Activated CD4-positive, alpha-beta T cell treated with anti-CD3 and anti-CD28 coated beads, Interleukin-2, amount 10 ng/mL, durations not matched to agents 24 days and 14 days (primary cell): ENCODE results near the gene MUCL3. TPM values are rescaled to one million over a fixed set of nuclear protein-coding genes. Genes with fewer than 3 reads are reported as not detected.
"Not testable (repeated sequence)": the region's sequence is repeated elsewhere in the genome, so short reads cannot be mapped to it uniquely, and the experiment has no call there.

ENCODE experiments used
- DNase-seq: peaks from one replicate; pipeline ENCODE4 v3.0.0; 2022
- H3K27ac Mint-ChIP-seq: one replicate; pipeline ENCODE4 v1.8.0; 2022; ENCODE audit warnings: mild to moderate bottlenecking, mixed read lengths
- H3K27me3 Mint-ChIP-seq: one replicate; pipeline ENCODE4 v1.8.0; 2022; ENCODE audit warnings: mixed read lengths
- H3K36me3 Mint-ChIP-seq: one replicate; pipeline ENCODE4 v1.8.0; 2022; ENCODE audit warnings: low read depth, mild to moderate bottlenecking, mixed read lengths
- H3K4me1 Mint-ChIP-seq: one replicate; pipeline ENCODE4 v1.8.0; 2021; ENCODE audit warnings: mixed read lengths
- H3K4me3 Mint-ChIP-seq: one replicate; pipeline ENCODE4 v1.8.0; 2022; ENCODE audit warnings: mild to moderate bottlenecking, moderate library complexity, mixed read lengths
- H3K9me3 Mint-ChIP-seq: one replicate; pipeline ENCODE4 v1.8.0; 2021; ENCODE audit warnings: mixed read lengths
- intact Hi-C: fragments of 100-400 bp; cut with micrococcal nuclease; formaldehyde crosslinking; loops from one replicate; pipeline ENCODE4 v1.15.1; 2023
- total RNA-seq: library from RNA; stranded (reverse); gene quantifications from 2 replicates; pipeline ENCODE4 v1.2.3, GENCODE V29; 2022

Gene MUCL3
- total RNA-seq, 1 donor from 2014 or later: not detected

- peaks cover 6% of the 10 kb centered on the region for H3K4me1 Mint-ChIP-seq
- no peaks in the 10 kb centered on the region for H3K27me3 Mint-ChIP-seq
- intact Hi-C loops: no loop called here
- H3K27ac Mint-ChIP-seq: no peak overlapping the region
- no peak for DNase-seq
- no peak overlapping the region for H3K4me3 Mint-ChIP-seq
- no peaks in the 10 kb centered on the region for H3K9me3 Mint-ChIP-seq
- H3K36me3 Mint-ChIP-seq: peaks cover 8% of the 10 kb centered on the region
Measured at GRCh38 chr6:30901436-30901835, 39.3 kb upstream of the MUCL3 start.

- intact Hi-C loops, H3K36me3 Mint-ChIP-seq, H3K4me1 Mint-ChIP-seq, H3K27me3 Mint-ChIP-seq, H3K4me3 Mint-ChIP-seq, H3K9me3 Mint-ChIP-seq, DNase-seq, H3K27ac Mint-ChIP-seq: not testable (repeated sequence)
Measured at GRCh38 chr6:30902196-30902595, 38.6 kb upstream of the MUCL3 start.

- no peak for DNase-seq
- H3K27ac Mint-ChIP-seq: no peak overlapping the region
- no peaks in the 10 kb centered on the region for H3K27me3 Mint-ChIP-seq
- no peak overlapping the region for H3K4me3 Mint-ChIP-seq
- peaks cover 6% of the 10 kb centered on the region for H3K4me1 Mint-ChIP-seq
- H3K9me3 Mint-ChIP-seq: no peaks in the 10 kb centered on the region
- intact Hi-C loops: no loop called here
- peaks cover 8% of the 10 kb centered on the region for H3K36me3 Mint-ChIP-seq
Measured at GRCh38 chr6:30902709-30903108, 38.1 kb upstream of the MUCL3 start.

GRCh38 chr6:30903236-30903635 lies 37.5 kb upstream of the MUCL3 start:
- peaks cover 8% of the 10 kb centered on the region for H3K36me3 Mint-ChIP-seq
- no peaks in the 10 kb centered on the region for H3K9me3 Mint-ChIP-seq
- peaks cover 8% of the 10 kb centered on the region for H3K4me1 Mint-ChIP-seq
- H3K27ac Mint-ChIP-seq: no peak overlapping the region
- H3K4me3 Mint-ChIP-seq: no peak overlapping the region
- intact Hi-C loops: no loop called here
- no peak for DNase-seq
- H3K27me3 Mint-ChIP-seq: no peaks in the 10 kb centered on the region

GRCh38 chr6:30907290-30907757 lies 33.4 kb upstream of the MUCL3 start:
- H3K9me3 Mint-ChIP-seq, intact Hi-C loops, DNase-seq, H3K27me3 Mint-ChIP-seq: not testable (repeated sequence)
- peak overlapping the region; percentile 86 for H3K27ac Mint-ChIP-seq
- peaks cover 26% of the 10 kb centered on the region for H3K36me3 Mint-ChIP-seq
- peaks cover 27% of the 10 kb centered on the region for H3K4me1 Mint-ChIP-seq
- peak overlapping the region; percentile 98 for H3K4me3 Mint-ChIP-seq

- Mint-ChIP-seq H3K36me3 (peaks cover 31% of the 10 kb centered on the region), H3K27me3 (no peaks in the 10 kb centered on the region), H3K27ac (peak within 1 kb of the TSS; percentile 86), H3K4me3 (peak within 1 kb of the TSS; percentile 98), H3K4me1 (peaks cover 26% of the 10 kb centered on the region), H3K9me3 (no peaks in the 10 kb centered on the region)
- DNase-seq: peak; percentile 98
- intact Hi-C loops: loop anchor here (1.0 kb wide), 1 partner anchor 222 kb away; the partner anchor contains the start of gene PPP1R18
Measured at GRCh38 chr6:30907758-30908591, 32.8 kb upstream of the MUCL3 start, which contains the start of gene GTF2H4. Gene GTF2H4 (plus strand): TSS chr6:30908207.

GRCh38 chr6:30908700-30909099 lies 32.1 kb upstream of the MUCL3 start:
- Mint-ChIP-seq H3K4me1 (peaks cover 32% of the 10 kb centered on the region), H3K27me3 (no peaks in the 10 kb centered on the region), H3K36me3 (peaks cover 37% of the 10 kb centered on the region), H3K27ac (peak overlapping the region; percentile 86), H3K9me3 (no peaks in the 10 kb centered on the region), H3K4me3 (peak overlapping the region; percentile 98)
- DNase-seq: no peak
- intact Hi-C loops: loop anchor here (1.0 kb wide), 1 partner anchor 222 kb away; the partner anchor contains the start of gene PPP1R18

GRCh38 chr6:30910473-30910872 lies 30.3 kb upstream of the MUCL3 start:
- peaks cover 43% of the 10 kb centered on the region for H3K36me3 Mint-ChIP-seq

GRCh38 chr6:30912746-30913520 lies 27.8 kb upstream of the MUCL3 start:
- H3K4me3 Mint-ChIP-seq: peak overlapping the region; percentile 92
- no peaks in the 10 kb centered on the region for H3K9me3 Mint-ChIP-seq
- H3K27ac Mint-ChIP-seq: no peak overlapping the region

More at GRCh38 chr6:30910473-30910872, 30.3 kb upstream of the MUCL3 start:
- DNase-seq, H3K27me3 Mint-ChIP-seq, H3K4me3 Mint-ChIP-seq, H3K9me3 Mint-ChIP-seq, H3K27ac Mint-ChIP-seq: not testable (repeated sequence)
- H3K4me1 Mint-ChIP-seq: peaks cover 44% of the 10 kb centered on the region
- intact Hi-C loops: loop anchor here (10.0 kb wide), 1 partner anchor 134 kb away; no protein-coding TSS in a partner anchor

GRCh38 chr6:30913721-30914075 lies 27.1 kb upstream of the MUCL3 start:
- Mint-ChIP-seq H3K27ac (peak overlapping the region; percentile 98), H3K4me3 (peak overlapping the region; percentile 92), H3K27me3 (no peaks in the 10 kb centered on the region), H3K9me3 (no peaks in the 10 kb centered on the region), H3K36me3 (peaks cover 63% of the 10 kb centered on the region), H3K4me1 (peaks cover 46% of the 10 kb centered on the region)
- no peak for DNase-seq
- intact Hi-C loops: loop anchor here (2.0 to 10.0 kb wide), 6 partner anchors 29 to 173 kb away; partner anchors contain the start of gene DDR1

More at GRCh38 chr6:30912746-30913520, 27.8 kb upstream of the MUCL3 start:
- intact Hi-C loops: loop anchor here (10.0 kb wide), 1 partner anchor 132 kb away; no protein-coding TSS in a partner anchor
- peaks cover 52% of the 10 kb centered on the region for H3K4me1 Mint-ChIP-seq
- peaks cover 63% of the 10 kb centered on the region for H3K36me3 Mint-ChIP-seq
- no peaks in the 10 kb centered on the region for H3K27me3 Mint-ChIP-seq
- DNase-seq: no peak

GRCh38 chr6:30914076-30914853 lies 26.5 kb upstream of the MUCL3 start, which contains the start of gene VARS2:
Gene VARS2 (plus strand): TSS chr6:30914238. CDS start chr6:30914837, 599 bp downstream.
- Mint-ChIP-seq H3K4me3 (peak within 1 kb of the TSS; percentile 92), H3K27ac (peak within 1 kb of the TSS; percentile 98), H3K4me1 (peaks cover 40% of the 10 kb centered on the region), H3K9me3 (no peaks in the 10 kb centered on the region), H3K27me3 (no peaks in the 10 kb centered on the region), H3K36me3 (peaks cover 65% of the 10 kb centered on the region)
- peak; percentile 98 for DNase-seq
- intact Hi-C loops: loop anchor here (2.0 to 10.0 kb wide), 6 partner anchors 29 to 173 kb away; partner anchors contain the start of gene DDR1

- peak; percentile 64 for DNase-seq
Measured at GRCh38 chr6:30914854-30915590, 25.8 kb upstream of the MUCL3 start.

More at GRCh38 chr6:30914854-30915590, 25.8 kb upstream of the MUCL3 start:
- Mint-ChIP-seq H3K27me3 (no peaks in the 10 kb centered on the region), H3K9me3 (no peaks in the 10 kb centered on the region), H3K4me1 (peaks cover 42% of the 10 kb centered on the region), H3K27ac (peak overlapping the region; percentile 98), H3K36me3 (peaks cover 68% of the 10 kb centered on the region), H3K4me3 (peak overlapping the region; percentile 92)
- intact Hi-C loops: loop anchor here (2.0 to 10.0 kb wide), 6 partner anchors 30 to 172 kb away; partner anchors contain the start of gene DDR1
